Stimulated activated CD4-positive, alpha-beta T cell treated with anti-CD3 and anti-CD28 coated beads, TNF-alpha, amount 100 ng/mL, for 1 hour (primary cell): ENCODE measurements around the gene ZNF212.
"Not testable (repeated sequence)": the region's sequence is repeated elsewhere in the genome, so short reads cannot be mapped to it uniquely, and the experiment has no call there.

ENCODE experiments used
- DNase-seq, 3 donors: peaks; one replicate each; pipeline ENCODE4 v3.0.0-alpha.2; 2020; ENCODE audit warnings: low read depth in 3 of 3, low spot score in 1 of 3

ZNF212 gene

DNA sequence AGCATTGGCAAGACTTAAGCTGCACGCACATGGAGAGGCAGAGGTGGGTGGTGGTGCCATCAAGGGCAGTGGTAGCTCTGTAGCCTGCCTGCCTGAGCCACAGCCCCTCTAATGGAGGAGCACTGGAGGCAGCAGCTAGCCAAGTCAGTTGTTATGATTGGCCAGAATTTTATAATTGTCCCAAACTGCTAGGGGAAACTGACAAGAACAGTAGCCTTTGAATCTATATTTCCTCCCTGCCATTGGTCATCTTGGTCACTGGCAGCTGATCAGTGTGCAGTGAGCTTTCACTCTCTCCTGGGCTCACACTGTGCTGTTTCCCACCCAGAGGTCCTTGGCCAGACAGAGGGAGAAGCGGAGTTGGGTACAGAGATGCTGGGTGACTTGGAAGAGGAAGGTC is 12.9 kb downstream of the ZNF212 start:
- no peak for DNase-seq

DNA sequence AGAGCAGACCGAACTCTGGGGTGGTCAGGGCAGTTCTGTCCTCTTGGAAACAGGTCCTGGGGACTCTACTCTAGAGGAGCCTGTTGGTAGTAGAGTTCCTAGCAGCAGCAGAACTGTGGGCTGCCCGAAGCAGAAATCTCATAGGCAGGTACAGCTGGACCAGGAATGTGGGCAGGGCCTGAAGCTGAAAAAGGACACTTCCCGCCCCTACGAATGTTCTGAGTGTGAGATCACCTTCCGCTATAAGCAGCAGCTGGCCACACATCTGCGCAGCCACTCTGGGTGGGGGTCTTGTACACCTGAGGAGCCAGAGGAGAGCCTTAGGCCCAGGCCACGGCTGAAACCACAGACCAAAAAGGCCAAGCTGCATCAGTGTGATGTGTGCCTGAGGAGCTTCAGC is 14.2 kb downstream of the ZNF212 start:
- DNase-seq = no peak

DNA sequence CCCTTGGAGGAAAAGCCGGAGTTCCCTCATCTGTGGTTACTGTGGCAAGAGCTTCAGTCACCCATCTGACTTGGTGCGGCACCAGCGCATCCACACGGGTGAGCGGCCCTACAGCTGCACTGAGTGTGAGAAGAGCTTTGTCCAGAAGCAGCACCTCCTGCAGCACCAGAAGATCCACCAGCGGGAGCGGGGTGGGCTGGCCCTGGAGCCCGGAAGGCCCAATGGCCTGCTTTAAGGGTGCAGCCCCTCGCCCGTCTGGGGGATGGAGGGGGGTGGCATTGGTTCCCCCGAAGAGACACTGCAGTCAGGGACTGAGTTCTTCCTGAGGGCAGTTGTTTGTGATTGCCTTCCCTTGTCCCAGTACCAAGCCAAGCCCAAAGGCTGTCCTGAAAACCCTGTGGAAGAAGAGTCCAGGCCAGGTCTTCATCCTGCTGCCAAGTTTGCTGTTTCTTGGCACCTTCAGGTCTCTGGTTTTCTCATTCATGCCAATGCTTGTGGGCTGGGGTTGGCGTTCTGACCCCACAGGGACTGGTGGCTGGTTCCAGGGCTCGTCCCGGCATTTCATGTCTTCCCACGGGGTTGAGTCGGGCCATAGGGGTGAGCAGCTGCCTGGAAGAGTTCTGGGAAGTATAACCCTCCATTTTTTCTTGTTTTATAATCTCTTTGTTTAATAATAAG is 14.9 kb downstream of the ZNF212 start:
- no peak for DNase-seq

DNA sequence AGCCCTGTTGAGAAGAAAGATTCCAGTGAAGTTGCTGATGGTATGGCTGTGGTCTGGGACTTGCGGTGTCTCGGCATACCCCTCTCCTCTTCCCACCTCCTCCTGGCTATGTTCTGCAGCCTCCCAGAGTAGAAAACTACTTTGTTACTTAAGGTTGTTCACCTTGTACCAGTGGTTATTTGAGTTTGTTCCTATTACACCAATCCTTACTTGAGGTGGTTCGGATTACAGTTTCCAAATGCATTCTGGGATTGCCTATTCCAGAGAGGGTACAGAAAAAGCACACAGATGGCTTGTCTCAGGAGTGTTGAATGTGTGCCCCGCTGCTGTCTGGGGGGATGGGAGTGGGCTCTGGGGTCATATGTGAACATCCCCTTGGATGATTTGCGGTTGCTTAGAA is 15.7 kb downstream of the ZNF212 start:
- no peak for DNase-seq

DNA sequence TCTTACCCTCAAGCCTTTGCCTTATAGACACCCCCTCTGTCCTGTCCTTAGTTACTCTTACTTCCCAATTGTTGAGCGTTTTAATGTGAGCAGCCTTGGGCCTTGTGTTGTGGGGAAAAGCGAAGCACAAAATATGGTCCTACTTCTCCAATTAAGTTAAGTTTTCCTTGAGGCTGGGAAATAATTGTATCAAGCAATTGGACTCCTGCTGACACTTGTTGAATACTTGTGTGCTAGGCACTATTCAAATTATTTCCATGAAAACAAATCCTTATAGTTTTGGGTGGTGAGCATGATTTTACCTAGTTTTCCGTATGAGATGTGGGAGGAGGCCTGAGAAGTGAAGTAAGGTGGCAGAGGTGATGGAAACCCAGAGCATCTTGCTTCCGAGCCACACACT is 17.1 kb downstream of the ZNF212 start:
- DNase-seq = no peak

DNA sequence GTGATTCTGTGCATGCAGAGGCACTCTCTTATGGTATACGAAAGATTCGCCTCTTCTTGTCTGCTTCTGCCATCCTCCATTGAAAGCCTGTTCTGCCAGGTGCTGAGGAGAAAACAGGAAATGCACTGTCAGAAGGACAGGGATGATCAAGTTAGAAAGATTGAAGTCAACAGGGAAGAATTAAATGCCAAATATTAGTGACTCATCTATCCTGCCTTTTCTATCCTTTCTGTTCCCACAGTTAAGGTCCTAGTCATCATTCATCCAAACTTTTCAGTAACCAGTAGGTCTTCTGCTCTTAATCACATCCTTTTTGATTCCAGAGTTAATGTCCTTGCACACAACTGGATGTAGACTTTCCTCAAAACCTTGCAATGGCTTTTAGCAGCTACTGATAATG is 17.7 kb downstream of the ZNF212 start:
- no peak for DNase-seq

DNA sequence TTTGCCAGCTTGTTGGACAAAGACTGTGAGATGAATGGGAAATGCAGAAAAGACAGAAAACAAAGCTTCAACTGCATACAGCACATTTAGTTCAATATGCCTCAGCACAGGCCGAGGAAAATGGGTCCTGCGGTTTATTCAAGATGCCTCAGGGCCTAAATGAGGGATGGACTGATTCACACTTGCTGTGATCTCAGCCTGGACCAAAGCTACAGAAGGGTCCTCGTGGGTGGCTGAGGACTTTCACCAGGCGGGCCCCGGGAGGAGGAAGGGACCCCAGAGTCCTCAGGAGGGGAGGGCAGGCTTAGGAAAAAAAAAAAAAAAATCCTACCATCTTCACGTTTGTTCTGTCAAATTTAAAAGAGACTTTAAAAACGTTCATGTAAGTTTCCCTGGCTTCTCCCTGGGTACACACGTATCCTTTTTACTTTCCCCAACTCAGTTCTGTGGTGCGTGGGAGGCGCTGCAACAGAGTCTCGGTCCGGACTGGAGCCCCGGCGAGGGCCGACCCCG is 21.9 kb downstream of the ZNF212 start:
- no peak for DNase-seq

DNA sequence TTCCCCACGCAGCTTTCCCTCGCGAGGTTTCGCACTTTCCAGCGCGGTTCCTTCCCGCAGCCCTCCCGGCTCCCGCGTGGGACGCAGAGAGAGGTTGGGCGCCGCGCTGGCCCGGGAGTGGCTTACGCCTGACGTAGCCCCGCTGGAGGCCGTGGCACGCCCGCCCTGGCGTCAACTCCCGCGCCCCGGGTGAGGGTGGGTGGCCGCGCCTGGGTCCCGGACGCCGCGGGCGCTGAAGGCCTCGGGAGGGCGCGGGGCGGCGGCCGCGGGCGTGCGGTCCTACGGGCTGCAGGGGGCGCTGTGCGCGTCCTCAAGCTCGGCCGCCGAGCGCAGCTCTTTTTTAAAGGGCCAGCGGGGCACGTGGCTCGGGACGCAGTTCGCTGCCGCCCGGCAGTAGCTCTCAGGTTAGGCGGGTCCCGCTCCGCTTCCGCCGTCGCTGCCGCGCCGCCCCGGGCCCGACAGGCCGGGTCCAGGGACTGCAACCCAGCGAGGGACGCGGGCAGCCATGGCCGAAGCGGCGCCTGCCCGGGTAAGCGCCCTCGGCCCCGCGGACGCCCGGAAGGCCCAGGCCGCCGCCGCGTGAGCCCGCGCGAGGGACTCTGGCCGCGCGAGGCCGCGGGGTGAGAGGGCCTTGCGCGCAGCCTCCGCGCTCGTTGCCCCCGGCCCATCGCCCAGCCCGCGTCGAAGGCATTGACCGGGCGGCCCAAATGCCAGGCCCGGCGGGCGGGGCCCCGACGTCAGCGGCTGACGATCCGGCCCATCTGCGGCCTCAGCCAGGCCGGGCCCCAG is 22.6 kb downstream of the ZNF212 start, which contains the start of gene ZNF783:
Gene ZNF783, plus strand, starts transcription at position 368 of the 789 bp plus-strand sequence. Its CDS starts 138 bp downstream, at position 506.
- peak; percentile 66 to 77 (median 75) for DNase-seq

DNA sequence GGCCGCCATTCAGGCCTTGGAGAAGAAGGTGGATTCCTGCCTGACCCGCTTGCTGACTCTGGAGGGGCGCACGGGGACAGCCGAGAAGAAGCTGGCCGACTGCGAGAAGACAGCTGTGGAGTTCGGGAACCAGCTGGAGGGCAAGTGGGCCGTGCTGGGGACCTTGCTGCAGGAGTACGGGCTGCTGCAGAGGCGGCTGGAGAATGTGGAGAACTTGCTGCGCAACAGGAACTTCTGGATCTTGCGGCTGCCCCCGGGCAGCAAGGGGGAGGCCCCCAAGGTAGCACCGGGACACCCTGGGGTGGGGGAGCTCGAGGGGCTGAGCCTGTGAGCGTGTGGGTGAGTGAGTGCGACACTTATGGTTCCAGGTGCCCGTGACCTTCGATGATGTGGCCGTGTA is 27.0 kb downstream of the ZNF212 start:
- no peak for DNase-seq

DNA sequence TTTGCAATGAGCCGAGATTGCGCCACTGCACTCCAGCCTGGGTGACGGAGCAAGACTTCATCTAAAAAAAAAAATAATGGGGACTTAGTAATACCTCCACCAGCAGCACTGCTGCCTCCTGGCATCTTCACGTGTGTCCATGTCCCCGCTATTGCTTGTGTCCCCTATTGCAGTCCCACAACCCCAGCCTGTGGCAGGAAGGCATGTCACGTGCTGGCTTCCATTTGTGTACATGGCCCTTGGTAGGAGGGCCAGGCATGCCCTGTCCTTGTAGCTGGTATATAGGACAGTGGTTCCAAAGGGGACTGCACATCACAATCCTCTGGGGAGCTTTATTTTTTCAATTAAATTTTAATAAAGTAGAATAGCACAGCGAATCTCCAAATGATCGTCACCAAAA is 28.3 kb downstream of the ZNF212 start:
- DNase-seq = no peak

DNA sequence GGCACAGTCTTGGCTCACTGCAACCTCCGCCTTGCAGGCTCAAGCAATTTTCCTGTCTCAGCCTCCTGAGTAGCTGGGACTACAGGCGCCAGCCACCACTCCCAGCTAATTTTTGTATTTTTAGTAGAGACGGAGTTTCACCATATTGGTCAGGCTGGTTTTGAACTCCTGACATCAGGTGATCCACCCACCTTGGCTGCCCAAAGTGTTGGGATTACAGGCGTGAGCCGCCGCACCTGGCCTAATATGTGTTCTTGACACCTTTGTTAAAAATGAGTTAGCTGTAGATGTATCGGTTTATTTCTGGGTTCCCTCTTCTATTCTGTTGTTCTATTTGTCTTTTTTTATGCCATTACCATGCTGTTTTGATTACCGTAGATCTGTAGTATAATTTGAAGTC is 35.0 kb downstream of the ZNF212 start:
- DNase-seq = not testable (repeated sequence)

DNA sequence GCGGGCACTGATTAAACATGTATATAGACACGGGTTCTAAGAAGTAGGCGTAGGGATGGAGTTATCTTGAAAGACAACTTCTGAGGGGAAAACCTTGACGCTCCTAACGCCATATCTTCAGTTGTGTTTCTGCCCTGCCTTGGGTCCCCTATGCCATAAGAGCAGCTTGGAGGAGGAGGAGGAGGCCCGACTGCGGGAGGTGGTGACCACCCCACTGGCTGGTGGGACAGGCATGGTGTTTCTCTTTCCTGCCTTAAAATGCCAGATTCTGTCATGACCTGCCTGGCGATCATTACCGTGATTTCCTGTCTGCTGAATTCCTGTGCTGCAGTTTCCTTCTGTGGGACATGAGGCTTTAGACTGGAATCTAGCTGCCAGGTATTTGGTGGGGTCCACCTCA is 38.4 kb downstream of the ZNF212 start:
- no peak for DNase-seq

DNA sequence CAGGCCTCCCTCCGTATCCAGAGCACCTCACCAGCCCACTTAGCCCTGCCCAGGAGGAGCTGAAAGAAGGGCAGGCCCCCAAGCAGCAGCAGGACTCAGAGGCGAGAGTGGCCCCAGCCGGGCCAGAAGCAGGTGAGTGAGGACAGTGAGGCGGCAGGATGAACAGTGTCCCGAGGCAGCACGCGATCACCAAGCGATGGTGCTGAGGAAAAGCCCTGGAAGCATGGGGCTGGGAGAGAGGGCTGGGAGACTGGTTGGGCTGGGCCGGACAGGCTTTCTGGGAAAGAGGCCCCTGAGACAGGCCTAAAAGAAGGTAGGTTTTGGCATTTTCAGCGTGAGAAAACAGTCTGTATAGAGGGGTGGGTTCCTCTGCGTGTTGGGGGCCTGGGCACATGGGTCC is 38.9 kb downstream of the ZNF212 start:
- no peak for DNase-seq

DNA sequence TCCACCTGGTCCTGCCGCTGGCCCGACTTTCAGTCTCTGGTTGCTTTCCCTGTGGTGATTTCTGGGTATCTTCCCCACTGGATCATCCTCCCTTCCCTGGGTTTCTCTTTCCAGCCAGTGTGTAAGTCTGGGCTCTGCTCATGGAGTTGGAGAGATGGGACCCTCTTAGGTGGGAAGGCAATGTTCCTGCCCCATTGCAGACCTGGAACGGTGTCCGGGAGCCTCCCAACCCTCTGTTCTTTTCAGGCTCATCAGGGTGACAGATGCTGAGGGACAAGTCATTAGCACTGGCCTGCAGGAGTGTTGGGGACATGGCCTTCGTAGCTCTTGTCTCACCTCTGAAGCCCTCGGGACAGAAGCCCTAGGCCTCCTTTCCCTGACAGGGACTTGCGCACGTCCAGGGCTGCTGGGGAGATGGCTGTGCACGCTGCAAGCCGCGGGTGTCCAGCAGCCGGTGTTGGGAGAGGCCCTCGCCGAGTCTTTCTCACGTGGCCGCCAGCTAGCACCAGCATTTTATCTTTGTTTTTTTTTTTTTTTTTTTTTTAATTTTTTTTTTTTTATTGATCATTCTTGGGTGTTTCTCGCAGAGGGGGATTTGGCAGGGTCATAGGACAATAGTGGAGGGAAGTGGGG is 39.8 kb downstream of the ZNF212 start:
- DNase-seq = no peak

DNA sequence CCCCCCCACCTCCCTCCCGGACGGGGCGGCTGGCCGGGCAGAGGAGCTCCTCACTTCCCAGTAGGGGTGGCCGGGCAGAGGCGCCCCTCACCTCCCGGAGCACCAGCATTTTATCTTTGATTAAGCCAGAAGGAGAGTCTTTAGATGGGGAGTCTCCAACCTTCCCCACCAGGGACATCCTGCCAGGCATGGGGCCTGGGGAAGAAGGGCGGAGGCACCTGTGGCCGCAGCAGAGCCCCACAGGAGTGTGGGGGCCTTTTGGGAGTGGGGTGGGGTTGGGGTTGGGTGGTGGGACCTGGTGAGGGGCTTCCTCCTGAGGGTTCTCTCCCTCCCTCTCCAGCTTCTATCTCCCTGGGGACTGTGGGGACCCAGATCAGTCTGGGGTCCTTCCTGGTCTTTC is 40.7 kb downstream of the ZNF212 start:
- DNase-seq = no peak

DNA sequence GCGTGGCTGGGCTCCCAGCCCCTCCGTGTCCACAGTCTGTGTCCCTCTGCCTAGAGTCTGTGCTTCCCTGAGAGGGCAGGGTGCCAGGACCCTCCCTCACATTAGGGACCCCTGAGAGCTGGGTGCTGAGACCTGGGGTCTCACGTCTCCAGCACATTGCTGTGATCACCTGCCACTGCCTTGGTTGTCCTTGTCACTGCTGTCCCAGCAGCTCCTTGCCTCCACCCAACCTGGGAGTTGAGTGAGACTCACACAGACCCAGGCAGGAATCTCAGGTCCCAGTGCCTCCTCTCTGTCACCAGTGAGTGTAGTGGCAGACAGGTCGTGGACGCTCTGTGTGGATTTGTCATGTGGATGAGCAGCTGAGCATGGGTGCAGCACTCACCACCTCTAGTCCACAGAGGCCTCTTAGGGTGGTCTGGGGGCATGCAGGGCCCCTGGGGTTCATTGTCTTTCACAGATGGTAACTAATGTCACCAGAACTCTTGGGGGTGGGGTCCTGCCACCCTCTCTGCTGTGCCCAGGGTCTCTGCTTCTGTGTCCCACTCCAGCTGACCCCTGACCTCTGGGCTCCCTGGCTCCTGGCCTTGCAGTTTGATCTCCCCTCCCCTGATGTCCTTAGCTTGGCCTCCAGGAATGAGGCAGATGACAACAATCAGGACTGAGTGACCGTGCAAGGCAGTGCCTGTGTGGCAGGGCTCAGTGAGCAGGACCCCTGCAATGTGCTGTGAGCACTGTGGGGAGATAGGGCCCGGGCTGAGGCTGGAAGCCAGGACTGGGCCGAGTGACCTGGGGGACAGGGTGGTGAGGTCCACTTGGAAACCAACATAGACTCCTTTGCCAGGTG is 41.4 kb downstream of the ZNF212 start:
- DNase-seq = no peak

DNA sequence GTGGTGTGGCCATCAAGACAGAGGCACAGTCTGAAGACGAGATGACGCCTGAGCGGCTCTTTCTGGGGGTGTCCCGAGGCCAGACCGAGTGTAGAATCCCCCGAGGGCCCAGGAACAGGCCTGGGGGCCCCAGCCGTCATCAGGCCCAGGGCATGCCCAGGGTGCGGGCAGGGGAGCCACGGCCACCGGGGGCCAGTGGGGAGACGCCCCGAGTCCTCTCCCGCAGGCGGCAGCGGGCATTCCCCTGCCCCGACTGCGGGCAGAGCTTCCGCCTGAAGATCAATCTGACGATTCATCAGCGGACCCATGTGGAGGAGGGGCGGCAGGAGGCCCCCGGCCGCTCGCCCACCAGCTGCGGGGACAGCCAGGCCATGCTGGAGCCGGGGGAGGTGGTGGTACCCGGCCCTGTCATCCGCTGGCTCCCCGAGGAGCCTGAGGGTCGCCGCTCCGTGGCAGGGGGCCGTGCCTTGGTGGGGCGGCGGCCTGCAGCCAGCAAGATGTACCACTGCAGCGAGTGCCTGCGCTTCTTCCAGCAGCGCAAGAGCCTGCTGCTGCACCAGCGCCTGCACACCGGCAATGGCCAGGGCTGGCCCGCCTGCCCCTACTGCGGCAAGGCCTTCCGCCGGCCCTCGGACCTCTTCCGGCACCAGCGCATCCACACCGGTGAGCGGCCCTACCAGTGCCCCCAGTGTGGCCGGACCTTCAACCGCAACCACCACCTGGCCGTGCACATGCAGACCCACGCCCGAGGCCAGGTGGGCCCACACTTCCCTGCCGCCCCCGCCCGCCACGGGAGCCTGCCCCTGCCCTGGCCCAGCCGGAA is 42.3 kb downstream of the ZNF212 start:
- no peak for DNase-seq

DNA sequence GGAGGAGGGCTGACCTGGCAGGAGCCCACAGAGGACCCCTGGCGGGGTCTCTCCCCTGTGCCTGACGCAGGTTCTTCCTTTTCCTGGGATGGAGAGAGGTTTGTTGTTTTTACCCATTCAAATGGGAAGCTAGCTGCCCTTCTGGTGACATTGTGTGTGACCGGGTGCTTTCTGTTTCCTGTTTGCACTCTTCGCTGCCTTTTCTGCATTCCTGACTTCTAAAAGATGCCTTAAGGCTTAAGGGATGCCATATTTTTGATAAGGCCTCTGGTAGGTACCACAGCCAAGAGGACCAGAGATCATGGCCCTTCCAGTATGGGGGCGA is 42.8 kb downstream of the ZNF212 start:
- DNase-seq = no peak

DNA sequence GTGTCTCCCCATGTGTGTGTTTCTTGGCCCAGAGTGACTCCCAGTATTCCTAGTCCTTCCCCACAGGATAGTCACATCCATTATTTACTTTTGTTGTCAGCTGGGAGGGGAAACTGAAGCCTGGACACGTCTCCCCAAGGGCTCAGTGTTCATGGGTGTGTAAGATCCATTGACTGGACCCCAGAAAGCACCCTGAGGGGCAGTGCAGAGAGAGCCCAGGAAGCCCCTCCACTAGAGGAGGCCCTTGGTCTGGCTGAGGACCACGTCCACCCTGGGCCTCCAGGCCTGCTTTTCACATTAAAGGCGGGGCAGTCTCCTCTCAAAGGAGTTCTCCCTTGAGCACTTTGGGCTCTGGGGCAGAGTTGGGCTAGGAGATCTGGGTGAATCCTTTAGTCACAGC is 43.9 kb downstream of the ZNF212 start:
- DNase-seq = no peak

DNA sequence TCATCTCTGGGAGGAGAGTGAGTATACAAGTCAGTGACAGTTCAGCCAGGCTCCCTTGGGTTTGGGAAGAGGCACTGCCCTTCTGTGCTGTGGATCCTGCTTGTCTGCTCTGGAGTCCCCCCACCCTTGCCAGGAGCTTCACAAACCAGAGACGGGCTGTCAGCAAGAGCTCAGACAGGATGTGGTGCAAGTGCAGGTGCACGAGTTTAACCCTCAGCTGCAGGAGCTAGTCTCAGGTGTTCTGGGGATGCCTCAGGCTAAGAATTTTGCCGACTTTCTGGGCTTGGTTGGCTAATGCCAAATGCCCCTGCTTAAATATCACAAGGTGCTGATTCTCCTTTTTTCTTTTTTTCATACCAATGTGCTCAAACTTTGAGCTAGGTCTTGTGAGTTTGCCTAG is 44.9 kb downstream of the ZNF212 start:
- DNase-seq = peak in 1 of 3 donors; percentile 34
